Activated CD4-positive, alpha-beta T cell treated with anti-CD3 and anti-CD28 coated beads for 1 hour (primary cell): ENCODE measurements around the gene APELA.
"Not testable (repeated sequence)": the region's sequence is repeated elsewhere in the genome, so short reads cannot be mapped to it uniquely, and the experiment has no call there.

Experiments
- DNase-seq: peaks from one replicate; pipeline ENCODE4 v3.0.0-alpha.2; 2020

Gene APELA

GRCh38 chr4:164927101-164927500 is 50.1 kb downstream of the APELA start:
- not testable (repeated sequence) for DNase-seq

DNA sequence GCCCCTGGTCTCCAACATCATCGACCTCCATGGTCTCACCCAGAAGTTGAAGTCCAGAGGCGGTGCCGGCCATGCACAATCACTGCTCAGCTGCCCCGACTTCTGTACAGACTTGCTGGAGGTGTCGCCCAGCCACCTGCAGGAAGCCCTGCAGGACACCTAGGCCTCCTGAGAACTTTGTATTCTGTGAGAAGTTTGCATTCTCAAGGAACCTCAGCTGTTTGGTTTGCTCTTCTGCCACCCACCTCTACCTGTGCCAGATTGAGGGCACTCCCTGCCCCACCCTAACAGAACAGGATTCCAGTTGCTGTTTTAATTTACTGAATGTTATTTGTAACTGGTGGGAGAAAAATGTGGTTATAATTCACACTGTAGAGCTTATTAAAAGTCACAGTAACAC is 53.7 kb downstream of the APELA start:
- no peak for DNase-seq

GRCh38 chr4:164931551-164932324 is 54.8 kb downstream of the APELA start:
- no peak for DNase-seq

DNA sequence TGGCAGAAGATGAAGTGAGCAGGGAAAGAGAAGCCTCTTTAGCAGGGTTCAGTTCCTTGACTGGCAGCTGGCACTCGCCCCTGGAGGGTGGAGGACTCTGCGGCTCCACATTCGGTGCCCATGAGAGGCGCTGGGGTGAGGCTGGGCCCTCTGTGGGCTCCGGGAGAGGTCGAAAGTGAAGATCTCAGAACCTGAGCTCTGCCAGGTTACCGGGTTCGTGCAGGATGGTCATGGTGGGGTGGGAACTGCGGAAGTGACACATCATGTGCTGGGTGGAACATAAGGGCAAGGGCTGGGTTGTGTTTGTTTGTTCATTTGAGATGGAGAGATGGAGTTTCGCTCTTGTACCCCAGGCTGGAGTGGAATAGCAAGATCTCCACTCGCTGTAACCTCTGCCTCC is 56.3 kb downstream of the APELA start:
- DNase-seq = no peak

- DNase-seq = no peak
Measured at GRCh38 chr4:164935363-164935762, 58.4 kb downstream of the APELA start.

DNA sequence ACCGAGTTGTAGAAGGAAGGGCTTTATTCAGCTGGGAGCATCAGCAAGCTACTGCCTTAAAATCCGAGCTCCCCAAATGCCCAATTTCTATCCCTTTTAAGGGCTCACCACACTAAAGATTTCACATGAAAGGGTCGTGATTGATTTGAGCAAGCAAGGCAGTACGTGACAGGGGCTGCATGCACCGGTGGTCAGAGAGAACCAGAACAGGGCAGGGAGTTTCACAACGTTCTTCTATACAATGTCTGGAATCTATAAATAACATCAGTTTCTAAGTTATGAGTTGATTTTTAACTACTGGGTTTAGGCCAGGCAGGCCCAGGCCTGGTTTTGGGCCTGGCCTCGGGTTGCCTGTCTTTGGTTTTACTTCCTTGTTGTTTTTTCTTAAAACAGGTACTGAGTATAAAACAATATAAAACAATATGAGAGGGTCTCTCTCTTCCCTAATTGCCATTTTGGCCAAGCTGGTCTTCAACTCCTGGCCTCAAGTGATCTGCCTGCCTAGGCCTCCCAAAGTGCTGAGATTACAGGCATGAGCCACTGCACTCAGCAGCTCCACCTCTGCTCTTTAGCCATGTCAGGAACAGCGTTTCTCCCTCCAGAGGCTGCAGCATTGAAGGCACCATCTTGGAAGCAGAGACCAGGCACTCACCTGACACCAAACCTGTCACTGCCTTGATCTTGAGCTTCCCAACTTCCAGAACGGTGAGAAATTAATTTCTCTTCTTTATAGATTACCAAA is 59.1 kb downstream of the APELA start:
- DNase-seq = not testable (repeated sequence)

GRCh38 chr4:164937576-164938270 is 60.7 kb downstream of the APELA start:
- DNase-seq = no peak

- DNase-seq = no peak
Measured at GRCh38 chr4:164943192-164943591, 66.2 kb downstream of the APELA start.

DNA sequence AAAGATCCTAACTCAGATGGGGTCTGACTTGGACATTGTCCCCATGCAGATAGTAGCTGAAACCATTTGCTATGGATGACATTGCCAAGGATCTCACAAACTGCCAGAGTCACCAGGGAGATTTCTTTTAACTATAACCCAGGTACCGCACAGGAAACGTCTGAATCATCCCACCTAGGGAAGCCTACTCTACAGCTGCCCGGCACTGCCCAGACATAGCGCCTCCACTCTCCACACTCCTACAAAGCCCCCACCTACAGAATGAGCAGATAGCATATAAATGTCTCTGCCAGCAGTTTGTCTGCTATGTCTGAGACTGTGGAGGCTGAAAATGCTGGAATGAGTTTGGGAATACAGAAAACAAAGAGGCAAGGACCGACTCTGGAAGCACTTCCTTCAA is 68.2 kb downstream of the APELA start:
- no peak for DNase-seq

- DNase-seq = no peak
Measured at GRCh38 chr4:164946810-164947209, 69.8 kb downstream of the APELA start.
